ENCODE data around the gene NEGR1.
A peak's percentile ranks its signal among the peaks of the same experiment; 100 is the strongest.

The NEGR1 gene

GRCh38 chr1:72282271-72283021 lies at the start of gene NEGR1:
Gene NEGR1, minus strand, starts transcription at chr1:72282539.
- no peak within 1 kb of the TSS for H3K27ac Mint-ChIP-seq
- DNase-seq (ENCODE audit: low spot score in 2 of 2) (peak in 1 of 2 donors; percentile 22), ATAC-seq (ENCODE audit: low read depth) (peak; percentile 77)
- H3K9me3 Mint-ChIP-seq: no peaks in the 10 kb centered on the region
- peaks cover 2% of the 10 kb centered on the region for H3K36me3 Mint-ChIP-seq
- peaks cover 13% of the 10 kb centered on the region for H3K4me1 Mint-ChIP-seq
- peak within 1 kb of the TSS; percentile 50 for H3K4me3 Mint-ChIP-seq
- peaks cover 11% of the 10 kb centered on the region for H3K27me3 Mint-ChIP-seq

GRCh38 chr1:72326494-72326893 lies 44.2 kb upstream of the NEGR1 start:
- Mint-ChIP-seq H3K4me3 (no peak overlapping the region), H3K27ac (no peak overlapping the region), H3K27me3 (no peaks in the 10 kb centered on the region), H3K9me3 (no peaks in the 10 kb centered on the region), H3K4me1 (no peaks in the 10 kb centered on the region), H3K36me3 (no peaks in the 10 kb centered on the region)
- ATAC-seq (ENCODE audit: low read depth) (no peak), DNase-seq (ENCODE audit: low spot score in 2 of 2) (no peak)

DNA sequence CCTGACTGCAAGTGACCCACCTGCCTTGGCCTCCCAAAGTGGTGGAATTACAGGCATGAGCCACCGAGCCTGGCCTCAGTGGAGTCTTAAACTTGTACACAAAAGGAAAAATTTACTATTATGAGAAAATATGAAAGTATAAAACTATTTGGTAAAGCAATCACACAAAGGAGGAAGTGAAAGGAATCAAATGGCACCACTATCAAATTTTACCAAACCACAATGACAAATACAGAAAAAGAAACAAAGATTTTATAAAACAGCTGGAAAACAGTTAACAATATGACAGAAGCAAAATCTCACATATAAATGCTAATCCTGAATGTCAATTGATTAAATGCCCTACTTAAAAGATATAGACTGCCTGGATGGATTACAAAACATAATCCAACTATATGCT lies 42.1 kb upstream of the NEGR1 start:
- H3K27ac Mint-ChIP-seq: no peak overlapping the region
- no peak overlapping the region for H3K4me3 Mint-ChIP-seq
- ATAC-seq (ENCODE audit: low read depth) (no peak), DNase-seq (ENCODE audit: low spot score in 2 of 2) (no peak)
- no peaks in the 10 kb centered on the region for H3K4me1 Mint-ChIP-seq
- no peaks in the 10 kb centered on the region for H3K27me3 Mint-ChIP-seq
- no peaks in the 10 kb centered on the region for H3K36me3 Mint-ChIP-seq
- no peaks in the 10 kb centered on the region for H3K9me3 Mint-ChIP-seq

DNA sequence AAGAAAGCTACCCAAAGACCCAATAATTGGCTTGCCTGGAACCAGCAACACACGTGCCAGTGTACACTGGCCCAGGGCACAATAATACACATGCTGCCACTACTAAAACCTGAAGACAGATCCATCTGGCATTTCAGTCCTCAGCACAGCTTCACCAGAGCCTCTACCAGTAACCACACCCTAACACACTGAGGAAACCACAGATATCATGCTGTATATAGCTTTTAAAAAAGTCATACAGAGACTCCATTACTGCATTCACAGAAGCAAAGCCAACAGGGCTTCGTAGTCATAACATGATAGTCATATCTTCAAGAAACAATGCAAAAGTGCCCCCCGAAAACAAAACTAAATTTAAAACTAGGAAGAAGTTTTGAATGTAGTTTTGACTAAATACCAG lies 40.6 kb upstream of the NEGR1 start:
- Mint-ChIP-seq H3K9me3 (no peaks in the 10 kb centered on the region), H3K27me3 (no peaks in the 10 kb centered on the region), H3K4me3 (no peak overlapping the region), H3K36me3 (no peaks in the 10 kb centered on the region), H3K4me1 (no peaks in the 10 kb centered on the region), H3K27ac (no peak overlapping the region)
- DNase-seq (ENCODE audit: low spot score in 2 of 2) (no peak), ATAC-seq (ENCODE audit: low read depth) (no peak)

DNA sequence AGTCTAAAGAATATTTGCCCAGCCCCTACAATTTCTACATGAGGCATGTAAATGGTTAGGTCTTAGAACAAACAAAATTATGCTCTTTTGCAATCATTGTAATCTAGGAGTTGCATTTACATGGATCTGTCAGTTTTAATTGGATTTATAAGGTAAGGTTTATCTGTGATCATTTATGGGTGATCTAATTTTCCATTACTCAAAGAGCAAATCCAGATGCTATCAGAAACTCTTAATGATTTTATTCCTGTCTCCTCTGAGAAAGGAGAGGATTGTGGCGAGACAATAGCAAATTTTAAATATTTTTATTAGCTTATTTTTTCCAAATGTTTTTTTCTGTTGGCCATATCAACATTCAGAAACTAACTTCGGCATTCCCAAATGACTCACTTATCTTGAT lies 14.2 kb upstream of the NEGR1 start:
- no peak overlapping the region for H3K4me3 Mint-ChIP-seq
- no peak overlapping the region for H3K27ac Mint-ChIP-seq
- DNase-seq (ENCODE audit: low spot score in 2 of 2): no peak
- no peaks in the 10 kb centered on the region for H3K36me3 Mint-ChIP-seq
- no peaks in the 10 kb centered on the region for H3K27me3 Mint-ChIP-seq
- ATAC-seq (ENCODE audit: low read depth): no peak
- H3K4me1 Mint-ChIP-seq: no peaks in the 10 kb centered on the region
- no peaks in the 10 kb centered on the region for H3K9me3 Mint-ChIP-seq

DNA sequence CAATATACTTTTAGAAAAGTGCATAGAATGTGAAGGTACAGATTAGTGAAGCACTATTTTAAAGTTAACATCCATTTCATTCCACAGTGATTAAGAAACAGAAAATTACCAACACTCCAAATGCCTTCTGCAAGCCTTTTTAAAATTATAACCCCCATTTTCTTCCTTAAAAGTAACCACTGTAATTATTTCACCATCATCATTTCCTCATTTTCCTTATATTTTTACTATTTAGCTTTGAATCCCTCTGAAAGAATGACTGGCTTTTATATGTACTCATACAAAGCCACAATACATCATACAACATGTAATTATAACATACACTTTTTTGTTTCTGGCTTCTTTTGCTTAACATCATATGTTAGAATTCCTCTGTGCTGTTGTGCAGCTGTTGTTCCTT lies 6.5 kb upstream of the NEGR1 start:
- Mint-ChIP-seq H3K4me3 (no peak overlapping the region), H3K9me3 (no peaks in the 10 kb centered on the region), H3K27ac (no peak overlapping the region), H3K27me3 (peaks cover 2% of the 10 kb centered on the region), H3K4me1 (no peaks in the 10 kb centered on the region), H3K36me3 (no peaks in the 10 kb centered on the region)
- ATAC-seq (ENCODE audit: low read depth) (no peak), DNase-seq (ENCODE audit: low spot score in 2 of 2) (no peak)

DNA sequence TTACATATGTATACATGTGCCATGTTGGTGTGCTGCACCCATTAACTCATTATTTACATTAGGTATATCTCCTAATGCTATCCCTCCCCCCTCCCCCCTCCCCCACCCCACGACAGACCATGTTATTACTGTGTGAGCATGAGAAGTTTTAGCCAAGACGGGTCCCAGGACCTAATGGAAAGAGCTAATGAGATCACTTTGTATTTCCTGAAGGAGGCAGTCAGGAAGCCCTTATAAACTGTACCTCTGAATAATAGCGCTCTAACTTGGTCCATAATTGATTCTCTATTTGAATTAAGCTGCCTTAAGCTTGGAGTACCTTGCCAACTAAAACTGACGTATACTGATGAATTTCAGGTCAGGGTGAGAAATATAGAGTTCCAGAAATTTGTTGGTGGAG lies 4.1 kb upstream of the NEGR1 start:
- Mint-ChIP-seq H3K4me1 (peaks cover 8% of the 10 kb centered on the region), H3K27ac (no peak overlapping the region), H3K36me3 (no peaks in the 10 kb centered on the region), H3K9me3 (no peaks in the 10 kb centered on the region), H3K4me3 (no peak overlapping the region), H3K27me3 (peaks cover 6% of the 10 kb centered on the region)
- ATAC-seq (ENCODE audit: low read depth) (no peak), DNase-seq (ENCODE audit: low spot score in 2 of 2) (no peak)

DNA sequence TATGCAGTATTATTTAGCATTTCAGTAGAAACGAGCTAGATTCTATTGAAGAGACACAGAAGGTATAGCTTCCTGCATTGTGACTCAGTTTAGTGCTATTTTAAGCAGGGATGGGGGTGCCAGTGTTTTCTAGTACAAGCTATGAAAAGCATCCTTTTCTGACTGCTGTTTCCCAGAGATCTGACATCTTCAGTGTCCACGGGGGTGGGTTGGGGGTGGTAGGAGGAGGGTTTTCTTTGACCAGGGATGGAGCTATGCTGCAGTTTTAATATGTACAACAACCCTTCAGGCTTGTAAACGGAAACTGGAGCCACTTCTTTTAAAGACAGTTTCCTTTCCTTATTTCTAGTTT lies 2.7 kb upstream of the NEGR1 start:
- H3K27ac Mint-ChIP-seq: no peak overlapping the region
- ATAC-seq (ENCODE audit: low read depth): no peak
- H3K36me3 Mint-ChIP-seq: peaks cover 2% of the 10 kb centered on the region
- no peak overlapping the region for H3K4me3 Mint-ChIP-seq
- no peaks in the 10 kb centered on the region for H3K9me3 Mint-ChIP-seq
- no peak for DNase-seq (ENCODE audit: low spot score in 2 of 2)
- H3K27me3 Mint-ChIP-seq: peaks cover 11% of the 10 kb centered on the region
- peaks cover 13% of the 10 kb centered on the region for H3K4me1 Mint-ChIP-seq

GRCh38 chr1:72284348-72285073 lies 2.2 kb upstream of the NEGR1 start:
- H3K9me3 Mint-ChIP-seq: no peaks in the 10 kb centered on the region
- ATAC-seq (ENCODE audit: low read depth) (no peak), DNase-seq (ENCODE audit: low spot score in 2 of 2) (no peak)
- no peak overlapping the region for H3K4me3 Mint-ChIP-seq
- H3K4me1 Mint-ChIP-seq: peaks cover 13% of the 10 kb centered on the region
- peaks cover 11% of the 10 kb centered on the region for H3K27me3 Mint-ChIP-seq
- peaks cover 2% of the 10 kb centered on the region for H3K36me3 Mint-ChIP-seq
- no peak overlapping the region for H3K27ac Mint-ChIP-seq

- H3K27ac Mint-ChIP-seq: no peak overlapping the region
- peaks cover 13% of the 10 kb centered on the region for H3K4me1 Mint-ChIP-seq
- H3K9me3 Mint-ChIP-seq: no peaks in the 10 kb centered on the region
These were observed 1.7 kb upstream of the NEGR1 start for GRCh38 chr1:72284084-72284347.

DNA sequence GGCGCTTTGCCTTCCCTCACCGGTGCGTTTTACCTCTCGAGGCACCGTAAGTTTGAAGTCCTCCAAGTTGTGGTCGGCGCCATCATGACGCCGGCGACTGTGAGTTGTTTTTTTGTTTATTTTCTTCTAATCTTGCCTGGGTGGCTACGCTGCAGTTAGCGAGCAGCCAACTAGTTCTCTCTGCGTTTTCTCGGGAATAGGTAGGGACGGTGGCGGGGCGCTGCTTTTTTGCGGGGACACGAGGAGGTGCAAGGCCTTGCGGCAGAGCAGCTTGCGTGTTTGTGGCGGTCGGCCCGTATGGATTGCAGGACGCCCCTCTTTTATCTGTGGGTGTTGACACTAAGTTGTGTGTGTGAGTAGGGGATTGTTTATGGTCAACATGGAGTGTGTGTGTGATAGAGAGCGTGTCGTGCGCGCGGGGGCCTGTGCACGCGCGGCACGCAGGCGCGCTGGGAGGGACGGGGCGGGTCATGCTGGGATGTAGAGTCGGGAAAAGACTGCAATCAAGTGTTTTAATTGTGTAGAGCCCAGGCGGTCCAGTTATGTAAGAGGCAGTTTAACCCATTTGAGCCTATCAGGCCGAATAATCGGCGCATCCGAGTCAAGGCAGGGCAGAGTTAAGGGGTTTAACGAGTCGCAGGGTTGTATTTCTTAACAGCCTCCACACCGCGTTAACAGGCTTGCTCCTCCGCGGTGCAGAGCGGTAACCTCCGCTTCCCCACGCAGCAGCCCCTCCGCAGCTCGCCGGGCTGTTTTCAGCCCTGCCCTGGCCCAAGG lies 1.2 kb upstream of the NEGR1 start:
- H3K4me1 Mint-ChIP-seq: peaks cover 13% of the 10 kb centered on the region
- no peaks in the 10 kb centered on the region for H3K9me3 Mint-ChIP-seq
- peak; percentile 32 for ATAC-seq (ENCODE audit: low read depth)
- no peak overlapping the region for H3K27ac Mint-ChIP-seq
- H3K36me3 Mint-ChIP-seq: peaks cover 2% of the 10 kb centered on the region
- DNase-seq (ENCODE audit: low spot score in 2 of 2): peak in 1 of 2 donors; percentile 13
- H3K27me3 Mint-ChIP-seq: peaks cover 11% of the 10 kb centered on the region
- no peak overlapping the region for H3K4me3 Mint-ChIP-seq

More at GRCh38 chr1:72284084-72284347, 1.7 kb upstream of the NEGR1 start:
- peaks cover 2% of the 10 kb centered on the region for H3K36me3 Mint-ChIP-seq
- peaks cover 11% of the 10 kb centered on the region for H3K27me3 Mint-ChIP-seq
- no peak for DNase-seq (ENCODE audit: low spot score in 2 of 2)
- no peak for ATAC-seq (ENCODE audit: low read depth)
- H3K4me3 Mint-ChIP-seq: no peak overlapping the region

GRCh38 chr1:72283022-72283306 lies 625 bp upstream of the NEGR1 start:
- Mint-ChIP-seq H3K9me3 (no peaks in the 10 kb centered on the region), H3K4me3 (no peak overlapping the region), H3K27ac (no peak overlapping the region), H3K36me3 (peaks cover 2% of the 10 kb centered on the region), H3K4me1 (peaks cover 13% of the 10 kb centered on the region), H3K27me3 (peaks cover 11% of the 10 kb centered on the region)
- peak; percentile 28 for ATAC-seq (ENCODE audit: low read depth)
- DNase-seq (ENCODE audit: low spot score in 2 of 2): no peak

- Mint-ChIP-seq H3K4me3 (peak overlapping the region; percentile 50), H3K4me1 (peaks cover 13% of the 10 kb centered on the region), H3K36me3 (peaks cover 2% of the 10 kb centered on the region), H3K27ac (no peak overlapping the region), H3K27me3 (peaks cover 11% of the 10 kb centered on the region), H3K9me3 (no peaks in the 10 kb centered on the region)
- ATAC-seq (ENCODE audit: low read depth) (no peak), DNase-seq (ENCODE audit: low spot score in 2 of 2) (no peak)
These were observed 585 bp downstream of the NEGR1 start for GRCh38 chr1:72281637-72282270.

GRCh38 chr1:72281144-72281543 lies 1.2 kb downstream of the NEGR1 start:
- no peaks in the 10 kb centered on the region for H3K9me3 Mint-ChIP-seq
- no peak overlapping the region for H3K27ac Mint-ChIP-seq
- DNase-seq (ENCODE audit: low spot score in 2 of 2) (no peak), ATAC-seq (ENCODE audit: low read depth) (no peak)
- H3K4me3 Mint-ChIP-seq: peak overlapping the region; percentile 19
- peaks cover 8% of the 10 kb centered on the region for H3K27me3 Mint-ChIP-seq
- peaks cover 2% of the 10 kb centered on the region for H3K36me3 Mint-ChIP-seq
- H3K4me1 Mint-ChIP-seq: peaks cover 13% of the 10 kb centered on the region

Measured in memory B cell (primary cell).